PC-3 (cell line): Measurements from ENCODE around the gene SLC12A3. TPM values are rescaled to one million over a fixed set of nuclear protein-coding genes. Genes with fewer than 3 reads are reported as not detected.

ENCODE experiments used
- ATAC-seq: fragments of 200-7000 bp; cut with Tn5 transposase; 2 replicates; pipeline ENCODE4 v1.9.1; 2020; ENCODE audit warnings: mild to moderate bottlenecking, moderate library complexity
- BruUV-seq: library from RNA; stranded (reverse); fragments of 400-500 nt; replicated peaks from 2 replicates; lab custom pipeline; 2021; lab: Mats Ljungman, UMichigan
- CTCF ChIA-PET: fragments of 300-600 bp; sonication (Branson Sonifier 250); formaldehyde crosslinking; loops from one replicate; lab custom pipeline; 2022; ENCODE audit warnings: antibody characterized with exemption; lab: Charles Lee
- POLR2A ChIA-PET: fragments of 300-600 bp; sonication (Branson Sonifier 250); formaldehyde crosslinking; loops from one replicate; lab custom pipeline; 2022; ENCODE audit warnings: antibody characterized with exemption; ENCODE audit not compliant: unreplicated experiment; lab: Charles Lee
- DNase-seq: peaks from one replicate; pipeline ENCODE4 v3.0.0-alpha.2; 2015
- H2AFZ ChIP-seq: fragments of 300-600 bp; sonication (generic); 2 replicates; pipeline ENCODE4 v1.6.0; 2016; ENCODE audit warnings: antibody characterized with exemption, low read length
- H3F3A ChIP-seq: fragments of 300-600 bp; sonication (generic); one replicate; pipeline ENCODE4 v1.6.0; 2017; ENCODE audit warnings: antibody characterized with exemption, low read length, control low read depth, mild to moderate bottlenecking; ENCODE audit not compliant: unreplicated experiment
- H3K27ac ChIP-seq: fragments of 300-600 bp; sonication (generic); 2 replicates; pipeline ENCODE4 v1.5.1; 2016; ENCODE audit warnings: mild to moderate bottlenecking, low read length
- H3K27me3 ChIP-seq: fragments of 300-600 bp; sonication (generic); 2 replicates; pipeline ENCODE4 v1.6.1; 2016; ENCODE audit warnings: low read length, mixed read lengths
- H3K36me3 ChIP-seq: fragments of 300-600 bp; sonication (generic); 2 replicates; pipeline ENCODE4 v1.6.1; 2016; ENCODE audit warnings: low read depth, mixed run types, low read length, mixed read lengths
- H3K4me1 ChIP-seq: fragments of 300-600 bp; sonication (generic); 2 replicates; pipeline ENCODE4 v1.5.1; 2016; ENCODE audit warnings: low read length; ENCODE audit not compliant: insufficient read depth
- H3K4me2 ChIP-seq: fragments of 300-600 bp; sonication (generic); 2 replicates; pipeline ENCODE4 v1.6.0; 2016; ENCODE audit warnings: low read length
- H3K4me3 ChIP-seq: fragments of 300-600 bp; sonication (generic); 2 replicates; pipeline ENCODE4 v1.5.1; 2016; ENCODE audit warnings: mild to moderate bottlenecking, low read length, mixed read lengths
- H3K79me2 ChIP-seq: fragments of 300-600 bp; sonication (generic); 2 replicates; pipeline ENCODE4 v1.6.1; 2017; ENCODE audit warnings: low read length, mixed read lengths
- H3K9ac ChIP-seq: fragments of 300-600 bp; sonication (generic); 2 replicates; pipeline ENCODE4 v1.6.0; 2016; ENCODE audit warnings: mild to moderate bottlenecking, low read length
- H3K9me2 ChIP-seq: fragments of 300-600 bp; sonication (generic); replicated peaks from 2 replicates; pipeline ENCODE4 v1.6.1; 2016; ENCODE audit warnings: mixed run types, low read length, mixed read lengths
- H3K9me3 ChIP-seq: fragments of 300-600 bp; sonication (generic); 2 replicates; pipeline ENCODE4 v1.6.1; 2016; ENCODE audit warnings: low read length, mixed read lengths
- H4K20me1 ChIP-seq: fragments of 300-600 bp; sonication (generic); 2 replicates; pipeline ENCODE4 v1.6.1; 2016; ENCODE audit warnings: low read length, mixed read lengths
- CTCF ChIP-seq: fragments of 300-600 bp; sonication (generic); conservative IDR thresholded peaks from 2 replicates; pipeline ENCODE4 v1.5.1; 2017; ENCODE audit warnings: antibody characterized with exemption, low read depth, mild to moderate bottlenecking, low read length
- EZH2 ChIP-seq: fragments of 300-600 bp; sonication (generic); IDR thresholded peaks from one replicate; pipeline ENCODE4 v1.6.1; 2017; ENCODE audit warnings: antibody characterized with exemption, mild to moderate bottlenecking, low read length; ENCODE audit not compliant: unreplicated experiment
- EZH2phosphoT487 ChIP-seq: fragments of 300-600 bp; sonication (generic); IDR thresholded peaks from 2 replicates; pipeline ENCODE4 v1.6.1; 2018; ENCODE audit warnings: mild to moderate bottlenecking, antibody characterized with exemption, low read length, borderline replicate concordance
- intact Hi-C: fragments of 100-400 bp; cut with micrococcal nuclease; formaldehyde crosslinking; loops from 2 replicates; pipeline ENCODE4 v1.9.0; 2023
- total RNA-seq: library from RNA; depleted of rRNA; stranded (reverse); fragments of >200 nt; gene quantifications from 2 replicates; pipeline ENCODE4 v1.2.3, GENCODE V29; 2014

The SLC12A3 gene
- total RNA-seq, 1 experiment from 2014 or later, result not detected

- Histone ChIP-seq H3K9ac (no peak overlapping the region), H3K36me3 (no peaks in the 10 kb centered on the region), H3K4me3 (no peak overlapping the region), H3K27ac (peak overlapping the region; percentile 67), H3K4me2 (no peak overlapping the region), H3K79me2 (no peaks in the 10 kb centered on the region), H2AFZ (no peak overlapping the region), H4K20me1 (no peaks in the 10 kb centered on the region), H3K9me3 (no peaks in the 10 kb centered on the region), H3F3A (no peaks in the 10 kb centered on the region), H3K9me2 (no peaks in the 10 kb centered on the region), H3K4me1 (peaks cover 36% of the 10 kb centered on the region), H3K27me3 (no peaks in the 10 kb centered on the region)
- POLR2A ChIA-PET, result no interaction called here
- no peak for ATAC-seq
- TF ChIP-seq EZH2 (no peak), CTCF (no peak), EZH2phosphoT487 (no peak)
- no peak for DNase-seq
- no TSS peak for BruUV-seq
- intact Hi-C loops, result no loop called here
- CTCF ChIA-PET, result no interaction called here
These were observed 15.0 kb upstream of the SLC12A3 start for GRCh38 chr16:56849690-56850680.

- Histone ChIP-seq H2AFZ (no peak overlapping the region), H3F3A (no peaks in the 10 kb centered on the region), H3K4me1 (peaks cover 36% of the 10 kb centered on the region), H3K79me2 (no peaks in the 10 kb centered on the region), H3K4me2 (no peak overlapping the region), H3K9me3 (no peaks in the 10 kb centered on the region), H3K27ac (no peak overlapping the region), H4K20me1 (no peaks in the 10 kb centered on the region), H3K9me2 (no peaks in the 10 kb centered on the region), H3K27me3 (no peaks in the 10 kb centered on the region), H3K9ac (no peak overlapping the region), H3K4me3 (no peak overlapping the region), H3K36me3 (no peaks in the 10 kb centered on the region)
- intact Hi-C loops, result loop anchor here (1.0 kb wide), 1 partner anchor 59 kb away; no protein-coding TSS in a partner anchor
- CTCF ChIA-PET, result interaction anchor here (1.1 to 1.4 kb wide), 2 partner anchors 57 to 59 kb away, joined by 4 to 13 read pairs; no protein-coding TSS in a partner anchor
- POLR2A ChIA-PET, result no interaction called here
- no TSS peak for BruUV-seq
- TF ChIP-seq EZH2, result no peak
- TF ChIP-seq CTCF, result peak; percentile 49
- no peak for DNase-seq
- no peak for ATAC-seq
These were observed 13.2 kb upstream of the SLC12A3 start for GRCh38 chr16:56851671-56852400.
